K562 (cell line): ENCODE results near the gene CACTIN. TPM values are rescaled to one million over a fixed set of nuclear protein-coding genes. Genes with fewer than 3 reads are reported as not detected.

Source experiments
- ATAC-seq: fragments of 200-7000 bp; cut with Tn5 transposase; 3 replicates; pipeline ENCODE4 v1.9.1; 2020; ENCODE audit warnings: moderate library complexity
- BruUV-seq: library from RNA; stranded (reverse); fragments of 400-500 nt; replicated peaks from 2 replicates; lab custom pipeline; 2021; lab: Mats Ljungman, UMichigan
- CTCF ChIA-PET: fragments of 300-600 bp; formaldehyde crosslinking; extraction: SDS; loops from one replicate; lab custom pipeline; 2021; ENCODE audit warnings: low intra/inter-chr PET ratio; lab: Yijun Ruan, JAX
- POLR2A ChIA-PET: fragments of 300-600, 350-650 bp; sonication (Branson Sonifier 250); formaldehyde crosslinking; extraction: SDS; loops from one replicate; lab custom pipeline; 2021; ENCODE audit warnings: antibody characterized with exemption, inconsistent platforms; lab: Yijun Ruan, JAX
- DNase-seq, 4 experiments: peaks; one replicate each; pipeline versions ENCODE4 v3.0.0 to v3.0.0-alpha.2; 2011 to 2018; ENCODE audit warnings: low spot score in 3 of 4, mixed read lengths in 3 of 4; ENCODE audit errors: extremely low read depth in 1 of 4
- FAIRE-seq: peaks from 2 replicates; lab custom pipeline; 2011; peaks lifted over from hg19 to GRCh38; lab: Jason Lieb, UNC
- H2AFZ ChIP-seq: 2 replicates; pipeline ENCODE4 v1.6.0; 2011; ENCODE audit warnings: low read depth, low read length, control low read depth, inconsistent platforms
- H3K27ac ChIP-seq: fragments of 200-600 bp; 3 replicates; pipeline ENCODE4 v1.8.0; 2011; ENCODE audit warnings: low read depth, mild to moderate bottlenecking, control low read depth, inconsistent platforms, low read length, moderate library complexity, mixed read lengths; ENCODE audit errors: extremely low read depth
- H3K27me3 ChIP-seq, 2 experiments: fragments of 300-600 bp in 1 of 2; 2 replicates in 1 of 2; 3 replicates in 1 of 2; pipeline versions ENCODE4 v1.6.0 to v1.8.0; 2011; ENCODE audit warnings: inconsistent platforms in 2 of 2, low read length in 2 of 2, mild to moderate bottlenecking in 1 of 2, mixed read lengths in 1 of 2, moderate library complexity in 1 of 2; ENCODE audit not compliant: control insufficient read depth in 2 of 2, insufficient read depth in 2 of 2
- H3K36me3 ChIP-seq: fragments of 300-600 bp; 3 replicates; pipeline ENCODE4 v1.8.0; 2011; ENCODE audit warnings: mild to moderate bottlenecking, low read length, inconsistent platforms; ENCODE audit not compliant: control insufficient read depth, insufficient read depth
- H3K4me1 ChIP-seq, 2 experiments: fragments of 200-600 bp in 1 of 2; replicated peaks in 1 of 2; 2 replicates in 1 of 2; 3 replicates in 1 of 2; pipeline versions ENCODE4 v1.5.1 to v1.8.0; 2011; ENCODE audit warnings: inconsistent platforms in 2 of 2, low read length in 2 of 2, mild to moderate bottlenecking in 1 of 2, mixed read lengths in 1 of 2, moderate library complexity in 1 of 2; ENCODE audit not compliant: control insufficient read depth in 2 of 2, insufficient read depth in 2 of 2
- H3K4me2 ChIP-seq: 2 replicates; pipeline ENCODE4 v1.6.1; 2011; ENCODE audit warnings: low read length, control low read depth, inconsistent platforms, mixed read lengths; ENCODE audit not compliant: insufficient read depth
- H3K4me3 ChIP-seq: fragments of 200-600 bp; sonication (generic), shearing (Covaris generic); 2 replicates; pipeline ENCODE4 v1.5.1; 2016; ENCODE audit warnings: control low read depth, inconsistent platforms
- H3K79me2 ChIP-seq: fragments of 200-600 bp; 3 replicates; pipeline ENCODE4 v1.8.0; 2011; ENCODE audit warnings: low read length, inconsistent platforms; ENCODE audit not compliant: control insufficient read depth, insufficient read depth
- H3K9ac ChIP-seq, 2 experiments: 2 replicates each; pipeline versions ENCODE4 v1.6.0 to v1.6.1; 2011; ENCODE audit warnings: low read depth in 2 of 2, low read length in 2 of 2, control low read depth in 1 of 2, inconsistent platforms in 1 of 2, mild to moderate bottlenecking in 1 of 2, mixed read lengths in 1 of 2; ENCODE audit not compliant: insufficient read depth in 1 of 2
- H3K9me1 ChIP-seq: one replicate; pipeline ENCODE4 v1.6.0; 2011; ENCODE audit warnings: inconsistent platforms, mild to moderate bottlenecking, low read length, moderate library complexity; ENCODE audit not compliant: control insufficient read depth, insufficient read depth
- H3K9me3 ChIP-seq: replicated peaks from 2 replicates; pipeline ENCODE4 v1.5.1; 2011; ENCODE audit warnings: low read depth, low read length, inconsistent platforms; ENCODE audit not compliant: control insufficient read depth, insufficient read depth
- H4K20me1 ChIP-seq: replicated peaks from 2 replicates; pipeline ENCODE4 v1.6.1; 2011; ENCODE audit warnings: low read length, inconsistent platforms, mixed read lengths; ENCODE audit not compliant: control insufficient read depth, insufficient read depth
- MCM5 ChIP-seq: fragments of 450-650 bp; IDR thresholded peaks from 2 replicates; pipeline ENCODE4 v1.6.1; 2016; ENCODE audit warnings: low read depth
- NCOA4 ChIP-seq: fragments of 450-650 bp; IDR thresholded peaks from 2 replicates; pipeline ENCODE4 v1.6.1; 2018; ENCODE audit warnings: mild to moderate bottlenecking; ENCODE audit not compliant: partially characterized antibody
- PHF20 ChIP-seq: fragments of 450-650 bp; IDR thresholded peaks from 2 replicates; pipeline ENCODE4 v1.6.1; 2018; ENCODE audit not compliant: partially characterized antibody
- SP2 ChIP-seq: IDR thresholded peaks from 2 replicates; pipeline ENCODE4 v1.6.1; 2011; ENCODE audit warnings: mild to moderate bottlenecking, low read depth, low read length, moderate library complexity; ENCODE audit not compliant: poor library complexity, severe bottlenecking; ENCODE audit errors: extremely low read depth
- STAT6 ChIP-seq: sonication (generic); formaldehyde crosslinking; IDR thresholded peaks from 2 replicates; pipeline ENCODE4 v1.8.1; 2023; ENCODE audit warnings: mild to moderate bottlenecking, missing genetic modification reagents
- ZBTB26 ChIP-seq: fragments of 450-650 bp; formaldehyde crosslinking; IDR thresholded peaks from 2 replicates; pipeline ENCODE4 v1.4.0; 2022; ENCODE audit warnings: missing genetic modification characterization
- ZNF785 ChIP-seq: fragments of 250-450 bp; sonication (Bioruptor Pico); IDR thresholded peaks from 2 replicates; pipeline ENCODE4 v1.4.0; 2020; ENCODE audit warnings: mild to moderate bottlenecking
- WGBS: fragments of 100-300 bp; shearing (Covaris generic); methylation state at CpG from one replicate; pipeline ENCODE4 v1.1.6; 2016; ENCODE audit warnings: low coverage, mixed read lengths; ENCODE audit not compliant: insufficient coverage; ENCODE audit errors: missing lambda C conversion rate; 5-methylcytosine and 5-hydroxymethylcytosine counted together
- in situ Hi-C: fragments of 300-500 bp; cut with MboI; formaldehyde crosslinking; loops from 4 replicates; pipeline ENCODE4 v1.15.0; 2018; ENCODE audit warnings: inconsistent platforms, mixed read lengths
- intact Hi-C: fragments of 100-400 bp; cut with micrococcal nuclease; formaldehyde crosslinking; loops from 2 replicates; pipeline ENCODE4 v1.14.2; 2022
- polyA plus RNA-seq, 8 experiments: library from polyadenylated mRNA; depleted of rRNA in 4 of 8; stranded (reverse) in 5 of 8; unstranded in 3 of 8; fragments of >200 nt; fragmentation: Nextera tagmentation in 2 of 8; fragmentation: Illumina TruSeq in 1 of 8; extraction: Ambion mirVana in 2 of 8; extraction: Trizol in 1 of 8; gene quantifications; 2 replicates each; pipeline versions ENCODE4 v1.2.1 to v1.2.3, GENCODE V29; 2011 to 2014; ENCODE audit warnings: inconsistent platforms in 1 of 8, missing spikeins in 1 of 8
- total RNA-seq, 7 experiments: library from RNA; depleted of rRNA in 6 of 7; stranded (reverse); fragments of >200 nt in 6 of 7; fragmentation: Illumina TruSeq in 2 of 7; extraction: Trizol in 2 of 7; gene quantifications; 2 replicates each; pipeline versions ENCODE4 v1.2.1 to v1.2.3, GENCODE V29; 2011 to 2021; ENCODE audit warnings: low replicate concordance in 1 of 7

CACTIN gene
- total and polyA plus RNA-seq, 9 of the 15 experiments (the other 6 are each of a cell fraction or from before 2014, with no cell fraction given): 0.15 to 49.2 (median 15.0) TPM

GRCh38 chr19:3658870-3659745 is 32.5 kb upstream of the CACTIN start:
- in situ Hi-C loops: loop anchor here (5.0 kb wide), 1 partner anchor 188 kb away; no protein-coding TSS in a partner anchor

More at GRCh38 chr19:3658870-3659745, 32.5 kb upstream of the CACTIN start:
- TF ChIP-seq ZNF785 (CRISPR knock-in tag): no peak
- TF ChIP-seq MCM5: no peak
- no peak for TF ChIP-seq ZBTB26
- TF ChIP-seq NCOA4: no peak
- no peak for TF ChIP-seq SP2
- no peak for TF ChIP-seq PHF20
- TF ChIP-seq STAT6 (CRISPR knock-in tag): no peak
- TF ChIP-seq, all 486 proteins: peak for 0
- POLR2A ChIA-PET: interaction anchor here (0.6 to 3.5 kb wide), 2 partner anchors 12 to 294 kb away, joined by 3 to 16 read pairs; no protein-coding TSS in a partner anchor
- no peak overlapping the region for H3K4me3 ChIP-seq
- no peaks in the 10 kb centered on the region for H3K79me2 ChIP-seq
- intact Hi-C loops: no loop called here
- DNase-seq (no peak), ATAC-seq (no peak), FAIRE-seq (no peak)
- H2AFZ ChIP-seq: no peak overlapping the region
- H3K36me3 ChIP-seq: peaks cover 69% of the 10 kb centered on the region; the same call in 2 of the 3 replicates
- H3K9ac ChIP-seq: peak overlapping the region in 1 of 2 experiments; percentile 4; a peak in 2 of 4 replicates
- 93% methylated on average over 33 of the region's 37 CpGs for WGBS
- BruUV-seq: no TSS peak
- H3K27me3 ChIP-seq: no peaks in the 10 kb centered on the region
- H3K4me1 ChIP-seq: peaks cover 0 to 41% of the 10 kb centered on the region in 2 experiments; a peak in 2 of 5 replicates
- no peak overlapping the region for H3K27ac ChIP-seq
- H3K9me1 ChIP-seq: no peaks in the 10 kb centered on the region
- no peak overlapping the region for H3K4me2 ChIP-seq
- no peaks in the 10 kb centered on the region for H4K20me1 ChIP-seq
- CTCF ChIA-PET: no interaction called here
- no peaks in the 10 kb centered on the region for H3K9me3 ChIP-seq
